ENCODE results near the gene IGF2.

The IGF2 gene

GRCh38 chr11:2163428-2163978 is 24.3 kb upstream of the IGF2 start:
- Histone ChIP-seq H3K27ac (replicated peaks) (no peak overlapping the region), H3K4me3 (replicated peaks; ENCODE audit: insufficient read depth, low read length) (no peak overlapping the region), H3K27me3 (ENCODE audit: insufficient read depth, poor library complexity, severe bottlenecking) (peaks cover 18% of the 10 kb centered on the region)
- DNase-seq (ENCODE audit: low read depth in 1 of 2, low spot score in 1 of 2): no peak
- TF ChIP-seq SPI1 (IDR thresholded peaks at IDR 0.05; ENCODE audit: borderline replicate concordance, low read depth) (no peak), GABPA (IDR thresholded peaks at IDR 0.05; ENCODE audit: low read depth) (no peak), CTCF (IDR thresholded peaks at IDR 0.05; ENCODE audit: insufficient read depth, low read length) (no peak), REST (IDR thresholded peaks at IDR 0.05; ENCODE audit: insufficient replicate concordance, low read depth) (no peak), POLR2AphosphoS5 (IDR thresholded peaks at IDR 0.05; ENCODE audit: low read depth) (no peak)

GRCh38 chr11:2160736-2161259 is 21.6 kb upstream of the IGF2 start, which contains the start of gene INS:
TSS of gene INS (minus strand) at chr11:2161209. CDS start at chr11:2160971, 238 bp downstream.
- DNase-seq (ENCODE audit: low read depth in 1 of 2, low spot score in 1 of 2): no peak
- Histone ChIP-seq H3K4me3 (replicated peaks; ENCODE audit: insufficient read depth, low read length) (no peak within 1 kb of the TSS), H3K27ac (replicated peaks) (no peak within 1 kb of the TSS), H3K27me3 (ENCODE audit: insufficient read depth, poor library complexity, severe bottlenecking) (peaks cover 4% of the 10 kb centered on the region)
- TF ChIP-seq REST (IDR thresholded peaks at IDR 0.05; ENCODE audit: insufficient replicate concordance, low read depth) (no peak), POLR2AphosphoS5 (IDR thresholded peaks at IDR 0.05; ENCODE audit: low read depth) (no peak), GABPA (IDR thresholded peaks at IDR 0.05; ENCODE audit: low read depth) (no peak), SPI1 (IDR thresholded peaks at IDR 0.05; ENCODE audit: borderline replicate concordance, low read depth) (no peak), CTCF (IDR thresholded peaks at IDR 0.05; ENCODE audit: insufficient read depth, low read length) (no peak)

DNA sequence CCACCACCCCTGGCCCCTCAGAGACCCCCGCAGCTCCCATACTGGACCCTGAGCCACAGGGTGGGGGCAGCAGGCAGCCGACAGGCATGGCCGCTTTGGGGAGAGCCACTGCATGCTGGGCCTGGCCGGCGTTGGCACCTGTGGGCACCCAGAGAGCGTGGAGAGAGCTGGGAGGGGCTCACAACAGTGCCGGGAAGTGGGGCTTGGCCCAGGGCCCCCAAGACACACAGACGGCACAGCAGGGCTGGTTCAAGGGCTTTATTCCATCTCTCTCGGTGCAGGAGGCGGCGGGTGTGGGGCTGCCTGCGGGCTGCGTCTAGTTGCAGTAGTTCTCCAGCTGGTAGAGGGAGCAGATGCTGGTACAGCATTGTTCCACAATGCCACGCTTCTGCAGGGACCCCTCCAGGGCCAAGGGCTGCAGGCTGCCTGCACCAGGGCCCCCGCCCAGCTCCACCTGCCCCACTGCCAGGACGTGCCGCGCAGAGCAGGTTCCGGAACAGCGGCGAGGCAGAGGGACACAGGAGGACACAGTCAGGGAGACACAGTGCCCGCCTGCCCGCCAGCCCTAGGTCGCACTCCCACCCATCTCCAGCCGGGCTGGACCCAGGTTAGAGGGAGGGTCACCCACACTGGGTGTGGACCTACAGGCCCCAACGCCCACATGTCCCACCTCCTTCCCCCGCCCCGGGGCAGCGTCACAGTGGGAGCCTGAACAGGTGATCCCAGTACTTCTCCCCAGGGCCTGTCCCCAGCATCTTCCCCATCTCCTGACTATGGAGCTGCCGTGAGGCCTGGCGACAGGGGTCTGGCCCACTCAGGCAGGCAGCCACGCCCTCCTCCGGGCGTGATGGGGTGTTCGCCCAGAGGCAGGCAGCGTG is 20.6 kb upstream of the IGF2 start:
- Histone ChIP-seq H3K4me3 (replicated peaks; ENCODE audit: insufficient read depth, low read length) (no peak overlapping the region), H3K27me3 (ENCODE audit: insufficient read depth, poor library complexity, severe bottlenecking) (peaks cover 2% of the 10 kb centered on the region), H3K27ac (replicated peaks) (no peak overlapping the region)
- DNase-seq (ENCODE audit: low read depth in 1 of 2, low spot score in 1 of 2): no peak
- TF ChIP-seq CTCF (IDR thresholded peaks at IDR 0.05; ENCODE audit: insufficient read depth, low read length) (no peak), REST (IDR thresholded peaks at IDR 0.05; ENCODE audit: insufficient replicate concordance, low read depth) (no peak), GABPA (IDR thresholded peaks at IDR 0.05; ENCODE audit: low read depth) (no peak), POLR2AphosphoS5 (IDR thresholded peaks at IDR 0.05; ENCODE audit: low read depth) (no peak), SPI1 (IDR thresholded peaks at IDR 0.05; ENCODE audit: borderline replicate concordance, low read depth) (no peak)

All from HL-60 (cell line).